ENCODE measurements around the gene PTH1R. TPM values are rescaled to one million over a fixed set of nuclear protein-coding genes. Genes with fewer than 3 reads are reported as not detected.
A peak's percentile ranks its signal among the peaks of the same experiment; 100 is the strongest.

PTH1R gene
- total RNA-seq, 2 donors from 2014 or later = not detected

GRCh38 chr3:46883830-46884185 lies 6.3 kb downstream of the PTH1R start:
- ATAC-seq (no peak), DNase-seq (ENCODE audit: low spot score in 2 of 2) (no peak)
- H3K36me3 Mint-ChIP-seq = peaks cover 0 to 7% of the 10 kb centered on the region in 2 donors
- H3K27ac Mint-ChIP-seq = no peak overlapping the region
- no peaks in the 10 kb centered on the region for H3K9me3 Mint-ChIP-seq

- no peak for DNase-seq (ENCODE audit: low spot score in 2 of 2)
- Mint-ChIP-seq H3K9me3 (no peaks in the 10 kb centered on the region), H3K27ac (no peak overlapping the region), H3K36me3 (peaks cover 0 to 7% of the 10 kb centered on the region in 2 donors)
- ATAC-seq = no peak
Observed at GRCh38 chr3:46884427-46884826, 6.9 kb downstream of the PTH1R start.

DNA sequence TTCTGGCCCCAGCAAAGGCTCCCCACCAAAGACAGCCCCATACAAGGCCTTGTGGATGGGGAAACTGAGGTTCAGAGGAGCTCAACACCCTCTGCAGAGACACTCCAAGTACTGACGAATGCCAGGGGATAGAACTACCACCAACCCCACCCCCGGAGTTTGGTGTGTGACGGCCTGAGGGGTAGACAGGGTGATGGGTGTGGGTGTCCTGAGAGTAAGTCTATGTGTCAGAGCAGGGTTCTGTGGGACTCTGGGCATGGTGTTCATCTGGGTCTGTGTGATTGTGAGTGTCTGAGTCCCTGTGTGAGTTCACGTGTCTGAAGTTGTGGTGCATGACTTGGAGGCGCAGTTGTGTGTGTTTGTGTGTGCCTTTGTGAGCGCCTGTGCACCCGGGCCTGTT lies 7.4 kb downstream of the PTH1R start:
- Mint-ChIP-seq H3K9me3 (no peaks in the 10 kb centered on the region), H3K27ac (no peak overlapping the region), H3K36me3 (peaks cover 0 to 7% of the 10 kb centered on the region in 2 donors)
- DNase-seq (ENCODE audit: low spot score in 2 of 2) = no peak
- no peak for ATAC-seq

- no peak for ATAC-seq
- H3K27ac Mint-ChIP-seq = no peak overlapping the region
- H3K9me3 Mint-ChIP-seq = no peaks in the 10 kb centered on the region
Observed at GRCh38 chr3:46885612-46886011, 8.1 kb downstream of the PTH1R start.

GRCh38 chr3:46887980-46888494 lies 10.5 kb downstream of the PTH1R start:
- no peak for ATAC-seq
- Mint-ChIP-seq H3K36me3 (no peaks in the 10 kb centered on the region), H3K27ac (no peak overlapping the region), H3K9me3 (no peaks in the 10 kb centered on the region)
- DNase-seq (ENCODE audit: low spot score in 2 of 2) = no peak

More at GRCh38 chr3:46885612-46886011, 8.1 kb downstream of the PTH1R start:
- H3K36me3 Mint-ChIP-seq = peaks cover 0 to 3% of the 10 kb centered on the region in 2 donors
- DNase-seq (ENCODE audit: low spot score in 2 of 2) = no peak

DNA sequence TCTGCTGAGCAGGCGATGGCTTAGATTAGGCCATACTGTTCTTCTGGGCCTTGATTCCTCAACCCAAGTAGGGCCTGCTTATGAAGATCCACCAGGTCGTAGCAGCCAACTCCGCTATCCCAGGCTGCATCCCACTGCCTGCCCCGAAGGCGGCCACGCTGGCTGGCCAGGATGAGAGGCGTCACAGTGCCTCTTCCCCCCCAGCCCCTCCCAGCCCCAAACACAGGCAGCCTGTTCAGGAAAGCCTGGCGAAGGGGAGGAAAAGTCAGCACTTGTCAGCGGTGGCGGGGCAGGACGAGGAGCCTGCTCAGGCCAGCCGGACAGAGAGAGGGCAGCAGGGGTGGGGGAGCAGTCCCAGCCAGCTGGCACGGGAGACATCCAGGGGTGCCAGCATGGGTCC lies 11.2 kb downstream of the PTH1R start:
- no peak for ATAC-seq
- H3K9me3 Mint-ChIP-seq = no peaks in the 10 kb centered on the region
- no peak overlapping the region for H3K27ac Mint-ChIP-seq
- DNase-seq (ENCODE audit: low spot score in 2 of 2) = no peak
- H3K36me3 Mint-ChIP-seq = no peaks in the 10 kb centered on the region

- no peak overlapping the region for H3K27ac Mint-ChIP-seq
- H3K9me3 Mint-ChIP-seq = no peaks in the 10 kb centered on the region
- H3K36me3 Mint-ChIP-seq = no peaks in the 10 kb centered on the region
- DNase-seq (ENCODE audit: low spot score in 2 of 2) = no peak
- no peak for ATAC-seq
Observed at GRCh38 chr3:46889381-46890110, 12.0 kb downstream of the PTH1R start.

DNA sequence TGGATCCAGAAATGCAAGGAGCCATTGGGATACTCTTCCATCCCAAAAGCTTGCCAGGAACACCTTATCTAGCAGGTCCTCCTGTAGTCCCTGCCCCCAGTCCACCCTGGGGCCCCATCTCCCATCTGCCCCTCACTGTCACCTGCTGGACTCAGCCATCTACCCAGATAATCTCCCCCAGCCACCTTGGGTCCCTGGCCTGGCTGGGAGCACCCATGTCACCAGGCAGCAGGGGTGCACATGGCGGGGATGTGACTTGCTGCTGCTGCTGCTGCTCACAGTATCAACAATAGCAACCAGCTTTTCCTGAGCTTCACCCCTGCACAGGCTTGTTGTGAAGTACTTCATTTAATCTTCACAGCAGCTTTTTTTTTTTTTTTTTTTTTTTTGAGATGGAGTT lies 12.6 kb downstream of the PTH1R start:
- no peaks in the 10 kb centered on the region for H3K36me3 Mint-ChIP-seq
- no peak overlapping the region for H3K27ac Mint-ChIP-seq
- ATAC-seq = no peak
- no peaks in the 10 kb centered on the region for H3K9me3 Mint-ChIP-seq
- DNase-seq (ENCODE audit: low spot score in 2 of 2) = no peak

- H3K27ac Mint-ChIP-seq = no peak overlapping the region
- DNase-seq (ENCODE audit: low spot score in 2 of 2) (no peak), ATAC-seq (no peak)
- no peaks in the 10 kb centered on the region for H3K36me3 Mint-ChIP-seq
- no peaks in the 10 kb centered on the region for H3K9me3 Mint-ChIP-seq
Observed at GRCh38 chr3:46891132-46891531, 13.6 kb downstream of the PTH1R start.

DNA sequence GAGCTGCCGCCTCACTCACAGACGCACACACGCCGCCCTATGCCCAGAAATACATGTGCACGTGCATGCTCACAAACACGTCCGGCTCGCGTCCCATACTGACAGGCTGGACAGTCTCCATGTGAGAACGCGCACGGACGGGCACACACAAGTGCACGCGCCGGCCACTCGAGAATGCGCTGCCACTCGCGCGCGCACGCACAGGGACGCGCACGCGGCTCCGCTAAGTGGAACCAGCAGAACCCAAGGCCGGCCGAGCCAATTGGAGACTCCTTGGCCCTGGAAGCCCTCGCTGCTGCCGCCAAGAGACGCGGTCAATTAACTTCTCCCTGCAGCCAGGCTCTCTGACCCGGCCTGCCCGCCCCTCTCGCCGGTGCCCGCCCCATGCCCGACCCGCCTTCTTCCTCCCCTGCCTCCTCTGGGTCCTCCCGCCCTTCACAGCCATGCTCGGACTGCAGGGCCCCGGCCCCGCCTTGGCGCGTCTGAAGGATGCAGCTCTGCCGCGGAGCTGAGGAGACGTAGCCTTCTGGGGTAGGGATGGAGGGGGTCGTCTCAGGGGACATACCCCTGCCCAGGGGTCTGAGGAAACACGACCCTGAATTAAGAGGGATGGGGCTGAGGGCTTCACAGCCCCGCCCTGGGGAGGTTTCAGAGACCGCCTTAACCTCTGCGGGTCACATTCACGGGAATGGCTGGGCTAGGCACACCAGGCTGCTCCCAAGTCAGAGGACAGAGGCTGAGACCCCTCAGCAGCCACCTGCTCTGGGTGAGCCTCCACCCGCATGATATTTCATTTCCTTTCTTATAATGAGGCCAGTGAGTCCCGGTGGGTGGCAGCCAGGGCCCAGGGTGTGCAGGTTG lies 15.0 kb downstream of the PTH1R start:
- ATAC-seq = peak in 1 of 2 donors; percentile 32
- Mint-ChIP-seq H3K9me3 (no peaks in the 10 kb centered on the region), H3K36me3 (no peaks in the 10 kb centered on the region), H3K27ac (no peak overlapping the region)
- no peak for DNase-seq (ENCODE audit: low spot score in 2 of 2)

DNA sequence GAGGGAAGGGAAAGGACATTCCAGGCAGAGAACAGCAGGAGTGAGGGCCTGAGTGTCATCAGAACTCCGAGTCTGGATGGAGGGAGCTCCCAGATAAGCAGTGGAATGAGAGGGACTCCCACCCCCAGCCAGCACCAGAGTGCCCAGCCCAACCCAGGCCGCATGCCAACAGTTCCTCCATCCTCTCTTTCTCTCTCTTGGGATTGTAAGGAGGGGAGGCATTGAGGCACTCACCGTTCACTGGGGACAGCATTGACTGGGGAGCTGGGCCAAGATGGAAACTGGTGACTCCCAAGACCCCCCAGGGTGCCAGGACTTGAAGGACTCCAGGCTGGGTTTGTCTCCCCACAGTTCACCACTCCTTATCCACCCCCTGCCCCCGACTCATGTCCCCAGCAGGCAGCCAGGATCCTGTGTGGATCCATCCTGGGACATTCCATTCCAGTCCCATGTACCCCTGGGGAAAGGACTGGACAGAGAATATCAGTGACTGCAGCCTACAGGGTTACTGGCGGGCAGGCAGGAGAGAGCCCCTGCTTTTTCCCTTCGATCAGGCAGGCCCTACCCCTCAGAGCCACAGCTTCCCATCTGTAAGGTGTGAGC lies 15.7 kb downstream of the PTH1R start:
- H3K27ac Mint-ChIP-seq = no peak overlapping the region
- no peak for DNase-seq (ENCODE audit: low spot score in 2 of 2)
- H3K36me3 Mint-ChIP-seq = no peaks in the 10 kb centered on the region
- no peaks in the 10 kb centered on the region for H3K9me3 Mint-ChIP-seq
- ATAC-seq = no peak

- H3K9me3 Mint-ChIP-seq = no peaks in the 10 kb centered on the region
- DNase-seq (ENCODE audit: low spot score in 2 of 2) = no peak
- no peak overlapping the region for H3K27ac Mint-ChIP-seq
- H3K36me3 Mint-ChIP-seq = no peaks in the 10 kb centered on the region
- peak in 1 of 2 donors; percentile 42 for ATAC-seq
Observed at GRCh38 chr3:46893763-46894162, 16.2 kb downstream of the PTH1R start.

DNA sequence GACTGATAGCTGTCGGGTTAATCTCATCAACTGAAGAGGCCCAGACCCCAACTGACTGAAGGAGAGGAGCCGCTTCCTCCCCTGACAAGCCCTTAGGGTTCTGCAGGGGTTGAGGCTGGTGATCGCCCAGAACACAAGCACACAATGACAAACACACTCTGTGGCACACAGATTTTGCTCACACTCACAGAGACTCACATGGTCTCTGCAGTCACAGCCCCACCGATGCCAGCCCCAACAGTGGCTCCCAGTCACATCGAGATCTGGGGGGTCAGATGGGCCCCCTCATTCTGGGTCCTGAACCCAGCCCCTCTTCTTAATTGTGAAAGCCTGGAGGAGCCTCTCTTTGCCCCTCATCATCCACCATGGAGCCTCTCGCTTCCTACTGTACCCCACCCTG lies 16.7 kb downstream of the PTH1R start:
- Mint-ChIP-seq H3K27ac (no peak overlapping the region), H3K9me3 (no peaks in the 10 kb centered on the region), H3K36me3 (no peaks in the 10 kb centered on the region)
- DNase-seq (ENCODE audit: low spot score in 2 of 2) = no peak
- ATAC-seq = no peak

DNA sequence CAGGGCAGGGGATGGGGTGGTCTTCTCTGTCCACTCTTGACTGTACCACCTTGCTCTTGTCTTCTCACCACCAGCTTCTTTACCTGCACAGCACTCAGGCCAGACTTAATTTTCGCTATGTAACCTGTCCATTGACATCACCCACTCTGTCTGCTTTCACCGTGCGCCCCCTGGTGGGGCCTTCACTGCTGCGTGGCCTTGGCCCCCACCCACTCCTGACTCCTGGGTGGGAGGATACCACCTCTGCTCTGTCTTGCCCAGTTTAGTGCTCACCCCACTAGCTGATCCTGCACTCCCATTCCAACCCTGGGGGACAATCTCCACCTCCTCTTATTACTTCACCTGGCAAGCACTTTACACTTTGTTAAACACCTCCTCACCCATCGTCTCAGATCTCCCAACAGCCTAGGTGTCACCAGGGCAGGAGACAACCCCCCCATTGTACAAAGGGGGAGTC lies 17.7 kb downstream of the PTH1R start:
- ATAC-seq (peak; percentile 76 to 79), DNase-seq (ENCODE audit: low spot score in 2 of 2) (peak in 1 of 2 donors; percentile 84)
- Mint-ChIP-seq H3K27ac (no peak overlapping the region), H3K36me3 (no peaks in the 10 kb centered on the region), H3K9me3 (no peaks in the 10 kb centered on the region)

DNA sequence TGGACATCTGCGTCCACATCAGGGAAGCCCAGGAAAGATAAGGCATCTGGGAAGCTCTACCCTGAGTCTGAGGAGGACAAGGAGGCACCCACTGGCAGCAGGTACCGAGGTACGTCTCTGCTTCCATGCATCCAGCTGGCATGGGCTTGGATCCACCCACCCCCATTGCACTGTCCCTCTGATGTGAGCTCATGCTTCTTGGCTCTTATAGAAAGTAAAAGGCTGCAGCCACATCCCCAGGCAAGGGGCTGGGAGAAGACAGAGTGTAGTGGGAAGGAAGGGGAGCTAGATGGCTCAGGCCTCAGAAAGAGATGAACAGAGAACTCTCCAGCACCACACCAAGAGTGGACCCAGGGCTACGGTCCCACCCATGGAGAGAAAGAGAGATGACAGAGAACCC lies 18.2 kb downstream of the PTH1R start:
- ATAC-seq (no peak), DNase-seq (ENCODE audit: low spot score in 2 of 2) (no peak)
- H3K36me3 Mint-ChIP-seq = no peaks in the 10 kb centered on the region
- H3K27ac Mint-ChIP-seq = no peak overlapping the region
- no peaks in the 10 kb centered on the region for H3K9me3 Mint-ChIP-seq

- Mint-ChIP-seq H3K27ac (no peak overlapping the region), H3K36me3 (no peaks in the 10 kb centered on the region), H3K9me3 (no peaks in the 10 kb centered on the region)
- ATAC-seq (no peak), DNase-seq (ENCODE audit: low spot score in 2 of 2) (no peak)
Observed at GRCh38 chr3:46896386-46896785, 18.9 kb downstream of the PTH1R start.

GRCh38 chr3:46897031-46897430 lies 19.5 kb downstream of the PTH1R start:
- H3K9me3 Mint-ChIP-seq = no peaks in the 10 kb centered on the region
- H3K36me3 Mint-ChIP-seq = no peaks in the 10 kb centered on the region
- no peak overlapping the region for H3K27ac Mint-ChIP-seq
- DNase-seq (ENCODE audit: low spot score in 2 of 2) (no peak), ATAC-seq (no peak)

Data from activated naive CD4-positive, alpha-beta T cell treated with anti-CD3 and anti-CD28 coated beads, Interleukin-2, amount 50 U/mL, for 72 hours (primary cell).